SK-N-SH (cell line): ENCODE data around the gene BABAM2.

Experiments used
- CHD2 ChIP-seq: fragments of 150-350 bp; IDR thresholded peaks from 2 replicates; pipeline ENCODE4 v1.6.1; 2018; ENCODE audit warnings: low read length; ENCODE audit not compliant: partially characterized antibody
- CTCF ChIP-seq: fragments of 200-600 bp; sonication (generic); IDR thresholded peaks from 2 replicates; pipeline ENCODE4 v1.6.1; 2017; ENCODE audit warnings: antibody characterized with exemption, mild to moderate bottlenecking, moderate library complexity
- EP300 ChIP-seq, 2 experiments: IDR thresholded peaks; 2 replicates each; pipeline versions ENCODE4 v1.4.0 to v1.6.1; 2012; ENCODE audit warnings: borderline replicate concordance in 1 of 2, low read depth in 1 of 2, low read length in 1 of 2
- POLR2AphosphoS5 ChIP-seq: IDR thresholded peaks from 2 replicates; pipeline ENCODE4 v1.6.1; 2012; ENCODE audit warnings: low read depth, low read length
- TAF1 ChIP-seq: IDR thresholded peaks from 2 replicates; pipeline ENCODE4 v1.6.1; 2012; ENCODE audit warnings: low read depth, mild to moderate bottlenecking, low read length, moderate library complexity, borderline replicate concordance

- TF ChIP-seq TAF1 = no peak
- no peak for TF ChIP-seq CTCF
- no peak for TF ChIP-seq CHD2
- no peak for TF ChIP-seq POLR2AphosphoS5
- TF ChIP-seq EP300 (IDR thresholded peaks at IDR 0.05; ENCODE audit: borderline replicate concordance in 1 of 2, low read depth in 1 of 2, low read length in 1 of 2) = no peak
Observed at GRCh38 chr2:27887111-27887510, 3.4 kb upstream of the BABAM2 start.
